IPS-11a (cell line): Measurements from ENCODE around the gene OXA1L.
"Not testable (repeated sequence)": the region's sequence is repeated elsewhere in the genome, so short reads cannot be mapped to it uniquely, and the experiment has no call there.

Source experiments
- H3K4me3 ChIP-seq: one replicate; pipeline ENCODE4 v1.5.1; 2013; ENCODE audit warnings: low read depth, low read length, control low read depth

OXA1L gene

DNA sequence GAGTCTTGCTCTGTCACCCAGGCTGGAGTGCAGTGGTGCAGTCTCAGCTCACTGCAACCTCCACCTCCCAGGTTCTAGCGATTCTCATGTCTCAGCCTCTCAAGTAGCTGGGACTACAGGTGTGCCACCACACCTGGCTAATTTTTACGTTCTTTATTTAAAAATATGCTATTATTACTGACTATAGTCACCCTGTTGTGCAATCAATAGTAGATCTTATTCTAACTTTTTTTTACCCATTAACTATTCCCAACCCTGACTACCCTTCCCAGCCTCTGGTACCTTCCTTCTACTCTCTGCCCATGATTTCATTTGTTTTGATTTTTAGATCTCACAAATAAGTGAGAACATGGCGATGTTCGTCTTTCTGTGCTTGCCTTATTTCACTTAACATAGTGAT, 2.5 kb downstream of the OXA1L start:
- no peak overlapping the region for H3K4me3 ChIP-seq

DNA sequence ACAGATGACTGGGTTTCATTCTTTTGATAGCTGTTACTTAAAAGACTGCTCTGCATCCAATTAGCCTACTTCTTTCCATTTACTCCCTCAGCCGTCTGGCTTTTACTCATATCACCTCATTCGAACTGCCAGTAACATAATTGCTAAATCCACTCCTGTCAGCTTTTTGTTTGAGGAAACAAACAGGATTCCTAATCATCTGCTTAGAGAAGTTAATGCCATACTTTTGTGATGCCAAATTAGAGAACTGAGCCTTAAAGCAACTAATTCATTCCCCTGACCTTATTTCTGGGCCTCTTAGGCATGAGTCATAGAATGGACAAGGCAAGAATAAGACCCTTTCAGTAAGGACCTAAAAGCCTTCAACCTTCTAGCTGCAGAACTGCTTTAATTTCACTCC, 2.9 kb downstream of the OXA1L start:
- no peak overlapping the region for H3K4me3 ChIP-seq

DNA sequence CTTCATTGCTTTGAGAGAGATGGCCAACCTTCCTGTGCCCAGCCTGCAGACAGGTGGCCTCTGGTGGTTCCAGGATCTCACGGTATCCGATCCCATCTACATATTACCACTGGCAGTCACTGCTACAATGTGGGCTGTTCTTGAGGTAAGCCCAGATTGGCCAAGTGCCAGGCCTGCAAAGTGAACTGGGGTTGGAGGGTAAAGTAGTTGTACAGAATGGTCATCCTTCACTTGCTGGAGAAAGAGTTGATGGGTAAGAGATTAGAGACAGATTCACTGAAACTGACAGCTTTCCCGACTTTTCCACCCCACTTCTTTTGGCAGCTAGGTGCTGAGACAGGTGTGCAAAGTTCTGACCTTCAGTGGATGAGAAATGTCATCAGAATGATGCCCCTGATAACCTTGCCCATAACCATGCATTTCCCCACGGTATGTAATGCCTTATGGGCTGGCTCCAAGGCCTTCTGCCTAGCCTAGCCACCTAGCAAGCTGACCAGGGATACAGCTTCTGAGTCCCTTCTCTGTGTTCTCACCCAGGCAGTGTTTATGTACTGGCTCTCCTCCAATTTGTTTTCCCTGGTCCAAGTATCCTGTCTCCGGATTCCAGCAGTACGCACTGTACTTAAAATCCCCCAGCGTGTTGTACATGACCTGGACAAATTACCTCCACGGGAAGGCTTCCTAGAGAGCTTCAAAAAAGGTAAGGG, 4.1 kb downstream of the OXA1L start:
- no peak overlapping the region for H3K4me3 ChIP-seq

DNA sequence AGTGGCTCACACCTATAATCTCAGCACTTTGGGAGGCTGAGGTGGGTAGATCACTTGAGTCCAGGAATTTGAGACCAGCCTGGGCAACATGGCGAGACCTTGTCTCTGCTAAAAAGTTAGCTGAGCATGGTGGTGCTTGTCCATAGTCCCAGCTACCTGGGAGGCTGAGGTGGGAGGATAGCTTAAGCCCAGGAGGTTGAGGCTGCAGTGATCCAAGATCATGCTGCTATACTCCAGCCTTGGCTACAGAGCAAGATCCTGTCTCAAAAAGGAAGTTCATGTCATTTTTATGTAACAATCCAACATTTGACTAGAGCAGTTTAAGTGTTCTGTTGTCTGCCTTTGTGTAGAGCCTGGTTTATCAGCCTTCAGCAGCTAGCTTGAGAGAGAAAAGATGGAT, 6.2 kb downstream of the OXA1L start:
- no peak overlapping the region for H3K4me3 ChIP-seq

DNA sequence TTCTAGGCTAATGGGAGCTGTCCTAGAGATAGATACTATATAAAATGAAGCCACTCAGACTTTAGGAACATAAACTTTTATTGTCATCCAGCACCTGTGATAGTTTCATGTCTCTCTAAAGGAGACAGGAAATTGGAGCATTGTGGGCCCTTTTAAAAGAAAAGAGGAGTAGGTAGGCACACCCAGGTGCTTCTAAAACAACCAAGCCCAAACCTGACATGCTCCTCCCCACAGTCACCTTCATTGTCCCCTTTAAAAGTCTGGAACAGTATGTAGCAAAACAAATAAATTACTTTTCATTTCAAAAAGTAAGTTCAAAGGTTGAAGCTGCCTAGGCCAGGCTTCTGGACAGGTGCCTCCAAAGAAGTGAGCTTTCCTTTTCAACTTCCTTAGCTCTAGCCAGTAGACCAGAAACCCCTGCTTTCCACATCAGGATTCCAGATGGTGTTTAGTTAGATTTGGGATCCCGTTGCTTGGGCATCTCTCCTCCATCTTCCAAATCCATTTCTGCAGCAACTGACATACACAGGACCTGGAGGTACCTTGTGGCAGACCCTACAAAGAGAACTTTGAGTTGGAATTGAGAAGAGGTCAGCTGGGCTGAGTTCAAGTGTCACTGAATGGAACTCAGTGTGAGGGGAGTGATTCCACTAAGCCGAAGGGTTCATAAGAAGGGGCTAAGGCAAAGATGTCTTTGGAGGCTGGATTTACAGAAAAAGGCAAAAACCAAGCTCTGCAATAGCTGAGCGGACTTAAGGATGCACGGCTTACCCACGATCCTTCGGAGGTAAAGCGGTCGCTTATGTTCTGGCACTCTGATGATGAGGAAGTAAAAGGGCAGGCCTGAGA, 6.9 kb downstream of the OXA1L start:
- no peak overlapping the region for H3K4me3 ChIP-seq

DNA sequence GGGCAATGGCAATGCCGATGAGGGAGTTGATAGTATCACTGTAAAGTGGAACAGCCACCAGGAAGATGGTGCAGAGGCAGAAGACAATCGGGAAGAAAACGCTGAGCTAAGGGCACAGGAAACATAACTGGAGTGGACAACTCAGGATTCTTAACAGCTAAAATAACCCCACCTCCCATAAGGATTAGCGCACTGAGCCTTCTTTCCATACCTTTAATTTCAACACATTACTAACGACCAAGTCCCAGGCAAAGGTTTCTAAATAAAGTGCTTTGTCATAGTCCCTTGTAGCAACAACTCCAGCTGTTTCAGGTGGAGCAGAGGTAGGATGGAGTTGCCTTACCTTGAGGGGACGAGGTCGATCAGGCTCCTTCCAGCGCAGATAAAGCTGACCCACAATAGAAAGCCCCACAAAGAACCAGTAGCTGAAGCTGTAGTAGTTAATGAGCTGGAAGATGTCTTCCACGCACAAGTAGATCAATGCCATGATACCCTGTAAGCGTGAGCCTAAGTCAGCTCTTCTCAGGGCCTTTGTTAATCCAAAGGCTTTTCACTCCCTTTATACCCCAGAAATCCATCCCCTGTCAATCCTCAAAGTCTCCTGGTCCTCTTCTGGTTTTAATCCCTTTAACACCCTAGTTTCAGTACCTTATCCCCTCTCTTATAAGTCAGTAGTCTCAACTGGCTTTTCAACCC, 7.7 kb downstream of the OXA1L start:
- H3K4me3 ChIP-seq: no peak overlapping the region

DNA sequence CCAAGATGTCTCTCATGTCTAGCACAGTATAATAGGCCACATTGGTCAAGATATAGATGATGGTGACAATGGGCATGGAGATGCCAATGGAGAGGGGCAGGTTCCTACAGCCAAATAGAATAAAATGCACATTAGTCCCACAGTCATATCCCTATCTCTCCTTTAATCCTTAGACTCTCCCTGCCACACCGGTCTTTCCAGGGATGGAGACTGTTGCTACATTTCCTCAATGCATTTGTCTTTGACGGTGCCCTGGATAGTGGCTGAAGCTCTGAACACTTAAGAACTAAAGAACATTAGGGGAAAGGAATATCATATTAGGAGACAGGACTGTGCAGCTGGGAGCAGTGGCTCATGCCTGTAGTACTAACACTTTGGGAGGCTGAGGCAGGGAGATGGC, 9.7 kb downstream of the OXA1L start:
- no peak overlapping the region for H3K4me3 ChIP-seq

DNA sequence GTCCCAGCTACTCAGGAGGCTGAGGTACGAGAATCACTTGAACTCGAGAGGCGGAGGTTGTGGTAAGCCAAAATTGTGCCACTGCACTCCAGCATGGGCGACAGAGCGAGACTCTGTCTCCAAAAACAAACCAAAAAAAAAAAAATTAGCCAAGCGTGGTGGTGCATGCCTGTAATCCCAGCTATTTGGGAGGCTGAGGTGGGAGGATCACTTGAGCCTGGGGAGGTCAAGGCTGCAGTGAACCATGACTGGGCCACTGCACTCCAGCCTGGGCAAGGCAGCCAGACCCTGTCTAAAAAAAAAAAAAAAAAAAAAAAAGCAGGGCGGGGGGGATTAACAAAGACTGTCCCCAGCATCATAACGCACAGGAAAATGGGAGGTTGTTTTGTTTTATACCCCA, 10.4 kb downstream of the OXA1L start:
- H3K4me3 ChIP-seq: not testable (repeated sequence)

DNA sequence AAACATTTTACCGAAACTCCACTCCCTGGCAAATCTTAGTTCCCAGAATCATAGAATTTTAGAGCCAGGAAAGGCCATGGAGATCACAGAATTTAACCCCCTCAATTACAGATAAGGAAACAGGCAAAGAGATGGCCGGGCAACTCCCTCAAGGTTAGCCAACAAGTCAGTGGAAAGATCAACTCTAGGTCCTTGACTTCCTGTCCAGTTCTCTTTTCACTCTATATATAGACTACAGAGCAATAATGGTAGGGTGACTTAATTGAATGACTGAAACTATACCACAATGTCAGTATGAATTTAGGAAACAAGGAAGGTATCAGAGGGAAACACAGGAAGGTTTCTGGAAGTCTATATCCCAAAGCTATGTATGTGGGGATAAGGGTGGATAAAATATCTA, 11.6 kb downstream of the OXA1L start:
- H3K4me3 ChIP-seq: no peak overlapping the region

DNA sequence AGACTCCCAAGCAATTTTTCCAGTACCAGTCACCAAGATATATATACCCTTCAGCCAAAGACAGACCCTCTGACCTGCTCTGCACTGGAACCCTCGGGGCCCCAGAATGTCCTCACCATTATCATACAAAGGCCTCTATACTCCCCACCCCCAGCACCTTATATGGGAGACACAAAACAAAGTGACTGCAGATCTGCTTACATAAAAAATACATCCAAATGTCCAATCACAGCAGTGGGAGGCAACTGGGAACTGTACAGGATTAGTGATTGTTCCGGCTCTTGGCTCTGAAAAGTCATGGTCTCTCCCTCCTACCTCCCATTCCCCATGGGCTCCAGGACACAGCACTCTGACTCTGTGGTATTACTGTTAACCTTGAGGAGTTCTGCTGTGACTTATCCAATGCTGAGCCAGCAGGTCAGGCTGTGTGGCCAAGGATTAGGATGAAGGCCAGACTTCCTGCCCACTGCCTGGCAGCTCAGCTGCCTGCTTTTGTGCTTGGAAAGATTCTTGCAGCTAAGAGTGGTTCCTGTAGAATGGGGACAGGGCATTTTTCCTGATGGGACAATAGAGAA, 13.7 kb downstream of the OXA1L start:
- H3K4me3 ChIP-seq: no peak overlapping the region

DNA sequence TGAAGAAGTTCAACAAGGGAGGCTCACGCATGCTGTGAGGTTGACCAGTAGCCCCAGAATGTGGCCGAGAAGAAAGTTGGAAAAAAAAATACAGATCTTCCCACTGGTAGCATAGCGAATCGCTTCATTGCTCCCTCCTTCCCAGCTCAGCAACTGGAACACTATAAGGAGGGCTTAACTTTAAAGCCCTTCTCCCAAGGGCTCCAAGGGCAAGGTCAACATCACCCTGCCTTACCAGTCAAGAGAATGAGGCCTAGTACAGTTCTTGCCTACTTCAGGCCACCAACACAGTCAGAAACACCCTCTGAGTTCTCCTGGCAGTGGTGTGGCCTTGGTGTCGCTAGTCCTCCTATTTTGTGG, 14.4 kb downstream of the OXA1L start:
- no peak overlapping the region for H3K4me3 ChIP-seq

DNA sequence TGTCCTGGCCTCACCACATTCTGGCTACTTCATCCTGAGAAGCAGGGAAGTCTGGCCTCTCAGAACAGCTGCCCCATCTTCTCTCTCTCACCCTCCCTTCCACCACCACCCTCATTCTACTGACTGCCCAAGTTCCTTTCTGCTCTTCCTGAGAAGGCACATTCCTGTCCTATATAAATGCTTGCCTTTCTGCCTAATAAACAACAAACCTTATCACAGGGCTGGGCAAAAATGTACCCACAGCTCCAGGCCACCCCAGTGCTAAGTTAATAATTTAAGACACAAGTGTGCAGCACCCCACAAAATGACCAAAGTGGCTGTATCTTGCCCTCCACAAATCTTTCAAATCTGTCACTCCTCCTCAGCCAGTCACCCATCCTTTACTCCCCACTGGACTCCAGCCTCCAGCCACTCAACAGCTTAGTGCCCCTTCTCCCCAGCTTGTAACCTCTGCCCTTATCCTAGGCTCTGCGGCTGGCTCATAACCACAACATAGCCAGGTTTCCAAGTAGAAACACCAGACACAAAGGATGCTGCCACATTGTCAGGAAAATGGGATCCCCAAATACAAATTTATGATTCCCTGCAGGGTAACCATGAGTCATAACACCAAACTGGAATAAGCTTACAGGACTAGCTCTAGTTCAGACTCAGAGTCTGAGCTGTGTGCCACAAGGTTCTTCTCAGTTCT, 15.0 kb downstream of the OXA1L start:
- H3K4me3 ChIP-seq: no peak overlapping the region

DNA sequence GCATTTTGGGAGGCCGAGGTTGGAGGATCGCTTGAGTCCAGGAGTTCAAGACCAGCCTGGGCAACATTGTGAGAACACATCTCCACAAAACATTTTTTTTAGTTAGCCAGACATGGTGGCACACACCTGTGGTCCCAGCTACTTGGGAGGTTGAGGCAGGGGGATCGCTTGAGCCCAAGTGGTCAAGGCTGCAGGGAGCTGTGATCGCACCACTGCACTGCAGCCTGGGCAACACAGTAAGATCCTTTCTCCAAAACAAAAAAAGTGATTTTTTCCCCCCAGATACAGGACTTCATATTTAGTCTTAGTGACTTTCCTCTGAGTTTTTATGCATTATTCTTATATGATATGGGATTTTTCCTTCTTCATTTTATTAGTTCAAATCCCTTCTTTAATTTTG, 20.2 kb downstream of the OXA1L start:
- H3K4me3 ChIP-seq: no peak overlapping the region

DNA sequence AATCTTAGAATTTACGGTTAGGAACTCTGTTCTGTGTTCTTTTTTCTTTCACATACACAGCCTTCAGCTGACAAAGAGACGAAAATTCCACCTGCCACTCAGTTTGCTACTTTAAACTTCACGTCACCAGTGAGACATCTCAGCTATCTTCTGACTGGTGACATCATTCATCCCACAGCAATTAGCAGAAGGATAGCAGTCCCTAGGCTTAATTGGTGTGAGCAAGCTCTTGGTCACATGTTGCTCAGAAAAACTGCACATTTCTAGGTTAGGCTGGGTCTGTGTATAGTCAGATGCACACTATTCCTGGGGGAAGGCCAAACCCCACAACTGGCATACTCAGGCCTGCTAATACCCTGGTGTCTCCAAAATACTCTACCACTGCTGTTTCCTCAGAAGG, 24.8 kb downstream of the OXA1L start:
- no peak overlapping the region for H3K4me3 ChIP-seq

DNA sequence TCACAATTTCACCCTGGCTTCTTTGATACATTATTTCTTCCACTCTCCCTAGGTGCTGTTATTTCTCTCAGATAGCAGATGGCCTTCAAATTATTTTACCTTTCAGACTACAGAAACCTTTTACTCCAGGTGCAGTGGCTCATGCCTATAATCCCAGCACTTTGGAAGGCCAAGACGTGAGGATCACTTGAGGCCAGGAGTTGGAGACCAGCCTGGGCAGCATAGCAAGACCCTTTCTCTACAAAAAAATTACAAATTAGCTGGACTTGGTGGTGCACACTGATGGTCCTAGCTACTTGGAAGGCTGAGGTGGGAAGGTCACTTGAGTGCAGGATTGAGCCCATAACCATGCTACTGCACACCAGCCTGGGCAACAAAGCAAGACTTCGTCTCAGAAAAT, 25.7 kb downstream of the OXA1L start:
- no peak overlapping the region for H3K4me3 ChIP-seq

DNA sequence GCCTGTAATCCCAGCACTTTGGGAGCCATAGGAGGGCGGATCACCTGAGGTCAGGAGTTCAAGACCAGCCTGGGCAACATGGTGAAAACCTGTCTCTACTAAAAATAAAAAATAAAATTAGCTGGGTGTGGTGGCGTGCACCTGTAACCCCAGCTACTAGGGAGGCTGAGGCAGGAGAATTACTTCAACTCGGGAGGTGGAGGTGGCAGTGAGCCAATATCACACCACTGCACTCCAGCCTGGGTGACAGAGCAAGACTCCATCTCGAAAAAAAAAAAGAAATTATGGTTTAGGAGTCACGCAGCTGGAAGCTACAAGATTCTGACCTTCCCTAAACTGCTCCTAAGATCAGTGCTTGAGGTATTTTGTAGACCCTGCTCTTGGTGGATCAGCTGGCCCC, 27.1 kb downstream of the OXA1L start:
- not testable (repeated sequence) for H3K4me3 ChIP-seq

DNA sequence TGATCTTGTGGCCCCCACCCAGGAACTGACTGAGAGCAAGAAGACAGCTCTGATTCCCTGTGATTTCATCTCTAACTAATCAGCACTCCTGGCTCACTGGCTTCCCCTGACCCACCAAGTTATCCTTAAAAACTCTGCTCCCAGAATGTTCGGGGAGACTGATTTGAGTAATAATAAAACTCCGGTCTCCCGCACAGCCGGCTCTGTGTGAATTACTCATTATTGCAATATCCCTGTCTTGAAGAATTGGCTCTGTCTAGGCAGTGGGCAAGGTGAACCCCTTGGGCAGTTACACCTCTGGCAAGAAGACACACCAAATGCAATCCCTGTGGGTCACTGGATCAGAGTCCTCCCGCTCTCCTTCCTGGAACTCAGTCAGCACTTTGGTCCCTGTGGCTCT, 27.5 kb downstream of the OXA1L start:
- H3K4me3 ChIP-seq: no peak overlapping the region

DNA sequence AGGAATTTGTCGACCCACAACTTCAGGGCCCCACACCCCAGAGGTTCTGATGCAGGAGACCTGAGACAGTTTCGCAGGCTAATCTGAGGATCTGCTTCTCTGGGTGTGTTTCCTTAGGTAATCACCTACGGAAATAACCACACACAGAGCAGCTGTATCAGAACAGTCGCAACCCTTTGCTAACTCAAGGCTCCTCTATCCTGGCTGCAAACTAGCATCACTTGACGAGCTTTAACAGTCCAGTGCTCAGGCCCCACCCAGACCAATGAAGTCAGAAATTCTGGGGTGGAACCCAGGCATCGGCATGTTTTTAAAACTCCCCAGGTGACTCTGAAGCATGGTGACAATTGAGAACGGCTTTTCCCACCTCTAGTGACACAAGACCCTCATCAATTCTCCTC, 28.1 kb downstream of the OXA1L start:
- no peak overlapping the region for H3K4me3 ChIP-seq

DNA sequence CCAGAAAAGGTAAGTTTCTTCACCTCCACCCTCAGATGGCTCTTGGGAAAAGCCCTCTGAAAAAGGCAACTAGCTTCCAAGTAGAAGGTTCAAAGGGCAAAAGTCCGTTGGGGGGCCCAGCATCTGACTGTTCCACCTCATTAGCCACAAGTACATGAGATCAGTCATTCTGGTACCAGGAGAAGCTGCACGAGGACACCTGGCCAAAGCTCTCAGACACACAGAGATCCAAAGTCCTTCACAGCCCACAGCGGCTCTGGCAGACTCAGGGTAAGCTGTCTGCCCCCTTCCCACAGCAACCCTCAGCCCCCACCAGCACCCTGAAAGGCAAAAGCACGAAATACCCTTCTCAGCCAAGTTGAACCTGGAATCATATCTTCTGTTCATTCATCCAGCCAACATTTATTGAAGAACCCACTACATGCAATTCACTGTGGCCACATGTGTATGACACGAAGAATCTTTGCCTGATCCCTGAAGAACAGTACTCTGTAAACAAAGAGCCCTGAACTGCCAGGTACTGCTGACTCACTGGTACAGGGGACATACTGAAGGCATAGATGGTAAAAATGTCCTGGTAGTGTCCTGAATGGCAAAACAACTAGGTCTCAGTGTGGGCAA, 29.7 kb downstream of the OXA1L start:
- H3K4me3 ChIP-seq: no peak overlapping the region

DNA sequence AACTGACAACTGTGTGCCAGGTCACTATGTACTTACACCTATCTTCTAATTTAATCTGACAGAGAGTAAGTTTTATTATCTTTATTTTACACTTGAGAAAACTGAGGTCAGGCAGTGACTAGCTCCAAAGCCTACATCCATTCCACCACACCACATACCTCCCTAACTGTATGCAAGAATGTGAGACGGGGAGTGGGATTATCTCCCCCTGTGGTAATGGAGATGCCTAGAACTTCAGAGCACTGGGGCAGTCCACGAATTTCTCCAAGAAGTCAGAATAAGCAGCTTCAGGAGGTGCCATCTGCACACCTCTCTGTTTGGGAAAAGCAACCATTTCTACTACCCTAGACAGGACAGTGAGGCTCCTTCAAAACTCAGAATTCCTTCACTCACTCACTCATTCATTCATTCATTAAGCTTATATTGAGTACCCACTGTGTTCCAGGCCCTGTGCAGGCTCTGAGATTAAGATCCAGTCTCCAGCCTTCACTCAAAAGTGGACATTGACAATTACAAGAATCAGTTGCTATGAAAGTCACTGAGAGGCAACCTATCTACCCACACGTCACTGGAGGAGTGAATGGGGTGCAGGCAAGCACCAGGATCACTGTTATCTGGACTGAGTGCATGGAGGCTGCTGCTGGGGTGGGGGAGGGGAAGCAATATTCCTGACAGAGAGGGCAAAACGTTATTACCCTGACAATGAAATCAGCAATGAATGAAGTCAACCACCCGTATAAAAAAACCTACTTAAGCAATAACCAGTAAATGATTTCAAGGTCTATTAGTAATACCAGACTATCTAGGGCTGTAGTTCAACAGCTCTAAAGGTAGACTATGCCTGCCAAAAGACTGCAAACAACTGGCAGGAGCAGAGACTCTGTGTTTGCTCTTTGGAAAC, 30.8 kb downstream of the OXA1L start:
- no peak overlapping the region for H3K4me3 ChIP-seq
